Fibroblast of lung (primary cell): Measurements from ENCODE around the gene ANKRD27. TPM values are rescaled to one million over a fixed set of nuclear protein-coding genes. Genes with fewer than 3 reads are reported as not detected.

Experiments
- DNase-seq, 2 donors: peaks; one replicate each; pipeline versions ENCODE4 v3.0.0 to v3.0.0-alpha.2; 2010; ENCODE audit warnings: low read depth in 2 of 2
- H2AFZ ChIP-seq: 2 replicates; pipeline ENCODE4 v1.5.1; 2012; ENCODE audit warnings: low read length, control low read depth, inconsistent platforms
- H3K27ac ChIP-seq: 2 replicates; pipeline ENCODE4 v1.5.1; 2011; ENCODE audit warnings: low read length, control low read depth; ENCODE audit not compliant: insufficient read depth
- H3K27me3 ChIP-seq: 2 replicates; pipeline ENCODE4 v1.5.1; 2011; ENCODE audit warnings: mild to moderate bottlenecking, low read length; ENCODE audit not compliant: control insufficient read depth, insufficient read depth
- H3K36me3 ChIP-seq: 2 replicates; pipeline ENCODE4 v1.5.1; 2011; ENCODE audit warnings: low read length; ENCODE audit not compliant: control insufficient read depth, insufficient read depth
- H3K4me1 ChIP-seq: 2 replicates; pipeline ENCODE4 v1.5.1; 2011; ENCODE audit warnings: low read length; ENCODE audit not compliant: control insufficient read depth, insufficient read depth; ENCODE audit errors: extremely low read depth
- H3K4me2 ChIP-seq: 2 replicates; pipeline ENCODE4 v1.5.1; 2011; ENCODE audit warnings: low read length, control low read depth; ENCODE audit not compliant: insufficient read depth; ENCODE audit errors: extremely low read depth
- H3K4me3 ChIP-seq, 4 experiments: fragments of 200-600 bp in 1 of 4; sonication (generic) in 1 of 4; replicated peaks in 1 of 4; 2 replicates each; pipeline ENCODE4 v1.5.1; 2011 to 2016; ENCODE audit warnings: low read length in 4 of 4, low read depth in 3 of 4, mild to moderate bottlenecking in 3 of 4, control low read depth in 2 of 4, inconsistent platforms in 1 of 4, mixed read lengths in 1 of 4; ENCODE audit not compliant: insufficient read depth in 1 of 4; ENCODE audit errors: control extremely low read depth in 1 of 4
- H3K79me2 ChIP-seq: 2 replicates; pipeline ENCODE4 v1.5.1; 2012; ENCODE audit warnings: mild to moderate bottlenecking, low read length, inconsistent platforms; ENCODE audit not compliant: control insufficient read depth, insufficient read depth
- H3K9ac ChIP-seq: 2 replicates; pipeline ENCODE4 v1.5.1; 2011; ENCODE audit warnings: mild to moderate bottlenecking, low read length, control low read depth; ENCODE audit not compliant: insufficient read depth
- H3K9me3 ChIP-seq: 2 replicates; pipeline ENCODE4 v1.5.1; 2012; ENCODE audit warnings: low read depth, low read length; ENCODE audit not compliant: control insufficient read depth, insufficient read depth
- H4K20me1 ChIP-seq: 2 replicates; pipeline ENCODE4 v1.5.1; 2011; ENCODE audit warnings: low read length; ENCODE audit not compliant: control insufficient read depth, insufficient read depth; ENCODE audit errors: extremely low read depth
- CTCF ChIP-seq, 2 donors: IDR thresholded peaks in 1 of 2; conservative IDR thresholded peaks in 1 of 2; 1 replicate in 1 of 2; 2 replicates in 1 of 2; pipeline ENCODE4 v1.5.1; 2011 to 2012; ENCODE audit warnings: low read length in 2 of 2, control low read depth in 1 of 2, inconsistent platforms in 1 of 2, low read depth in 1 of 2, mild to moderate bottlenecking in 1 of 2
- EZH2 ChIP-seq: IDR thresholded peaks from 2 replicates; pipeline ENCODE4 v1.5.1; 2012; ENCODE audit warnings: low read length, control low read depth, mild to moderate bottlenecking; ENCODE audit errors: missing control alignments
- polyA plus RNA-seq, 2 donors: library from polyadenylated mRNA; depleted of rRNA in 1 of 2; stranded (reverse) in 1 of 2; unstranded in 1 of 2; fragments of >200 nt; gene quantifications; 2 replicates each; pipeline ENCODE4 v1.2.1, GENCODE V29; 2011 to 2012; ENCODE audit warnings: missing spikeins in 1 of 2
- total RNA-seq: library from RNA; depleted of rRNA; stranded (reverse); fragments of >200 nt; gene quantifications from 2 replicates; pipeline ENCODE4 v1.2.1, GENCODE V29; 2014

Gene ANKRD27
- total and polyA plus RNA-seq, 2 donors (not counting 1 experiment from before 2014, with no cell fraction given) = 29.7 to 38.3 TPM

- H4K20me1 ChIP-seq = no peaks in the 10 kb centered on the region
- peaks cover 20% of the 10 kb centered on the region for H3K79me2 ChIP-seq
- H3K27ac ChIP-seq = peak within 1 kb of the TSS; percentile 75
- H3K4me2 ChIP-seq = peak within 1 kb of the TSS; percentile 86
- H3K9me3 ChIP-seq = no peaks in the 10 kb centered on the region
- peaks cover 2% of the 10 kb centered on the region for H3K4me1 ChIP-seq
- no peaks in the 10 kb centered on the region for H3K36me3 ChIP-seq
- H3K27me3 ChIP-seq = no peaks in the 10 kb centered on the region
- peak; percentile 78 to 85 for DNase-seq
- TF ChIP-seq CTCF (conservative IDR thresholded peaks at IDR 0.05 in 1 of 2, IDR thresholded peaks at IDR 0.05 in 1 of 2; ENCODE audit: low read depth in 1 of 2, low read length in 2 of 2) (no peak), EZH2 (no peak)
- peak within 1 kb of the TSS; percentile 34 to 75 (median 56) for H3K4me3 ChIP-seq
- H2AFZ ChIP-seq = peak within 1 kb of the TSS; percentile 87
- H3K9ac ChIP-seq = peak within 1 kb of the TSS; percentile 92
Measured at GRCh38 chr19:32691291-32691951, 16.4 kb upstream of the ANKRD27 start, which contains the start of gene NUDT19. TSS of gene NUDT19 (plus strand) at chr19:32691821. CDS start at chr19:32691961, 140 bp downstream.

GRCh38 chr19:32688311-32688710, 13.3 kb upstream of the ANKRD27 start:
- no peak overlapping the region for H3K4me2 ChIP-seq
- no peaks in the 10 kb centered on the region for H3K36me3 ChIP-seq
- peaks cover 2% of the 10 kb centered on the region for H3K4me1 ChIP-seq
- no peaks in the 10 kb centered on the region for H4K20me1 ChIP-seq
- DNase-seq = no peak
- TF ChIP-seq EZH2 (no peak), CTCF (conservative IDR thresholded peaks at IDR 0.05 in 1 of 2, IDR thresholded peaks at IDR 0.05 in 1 of 2; ENCODE audit: low read depth in 1 of 2, low read length in 2 of 2) (no peak)
- H3K9ac ChIP-seq = no peak overlapping the region
- H3K27me3 ChIP-seq = no peaks in the 10 kb centered on the region
- H2AFZ ChIP-seq = no peak overlapping the region
- no peaks in the 10 kb centered on the region for H3K9me3 ChIP-seq
- H3K79me2 ChIP-seq = peaks cover 11% of the 10 kb centered on the region
- H3K27ac ChIP-seq = no peak overlapping the region
- H3K4me3 ChIP-seq = no peak overlapping the region

DNA sequence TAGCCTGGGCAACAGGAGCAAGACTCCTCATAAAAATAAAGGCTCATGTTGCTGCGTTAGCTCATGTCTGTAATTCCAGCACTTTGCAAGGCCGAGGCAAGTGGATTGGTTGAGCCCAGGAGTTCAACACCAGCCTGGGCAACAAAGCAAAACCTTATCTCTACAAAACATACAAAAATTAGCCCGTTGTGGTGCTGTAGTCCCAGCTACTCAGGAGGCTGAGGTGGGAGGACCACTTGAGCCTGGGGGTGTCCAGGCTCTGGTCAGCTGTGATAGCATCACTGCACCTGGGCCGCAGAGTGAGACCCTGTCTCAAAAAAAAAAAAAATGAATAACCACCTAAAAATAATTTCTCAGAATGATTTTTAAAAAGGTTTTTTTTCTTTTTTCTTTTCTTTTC, 12.7 kb upstream of the ANKRD27 start:
- Histone ChIP-seq H2AFZ (no peak overlapping the region), H3K27ac (no peak overlapping the region), H3K9ac (no peak overlapping the region), H3K27me3 (no peaks in the 10 kb centered on the region), H3K4me3 (no peak overlapping the region), H3K4me1 (peaks cover 2% of the 10 kb centered on the region), H3K36me3 (no peaks in the 10 kb centered on the region), H4K20me1 (no peaks in the 10 kb centered on the region), H3K79me2 (peaks cover 5% of the 10 kb centered on the region), H3K4me2 (no peak overlapping the region), H3K9me3 (no peaks in the 10 kb centered on the region)
- no peak for DNase-seq
- TF ChIP-seq EZH2 (no peak), CTCF (conservative IDR thresholded peaks at IDR 0.05 in 1 of 2, IDR thresholded peaks at IDR 0.05 in 1 of 2; ENCODE audit: low read depth in 1 of 2, low read length in 2 of 2) (no peak)
